HepG2 (cell line): ENCODE data around the gene DLX1. TPM values are rescaled to one million over a fixed set of nuclear protein-coding genes. Genes with fewer than 3 reads are reported as not detected.

Experiments used
- ARID4A ChIP-seq: sonication (generic); formaldehyde crosslinking; IDR thresholded peaks from 2 replicates; pipeline ENCODE4 v1.5.0; 2020; ENCODE audit warnings: mild to moderate bottlenecking, missing genetic modification reagents, borderline replicate concordance
- FOSL2 ChIP-seq: sonication (generic); formaldehyde crosslinking; IDR thresholded peaks from 2 replicates; pipeline ENCODE4 v1.4.0; 2020; ENCODE audit warnings: missing genetic modification reagents
- GATA4 ChIP-seq: sonication (generic); IDR thresholded peaks from 2 replicates; pipeline ENCODE4 v1.6.1; 2016; ENCODE audit warnings: antibody characterized with exemption, low read depth, borderline replicate concordance
- HBP1 ChIP-seq: IDR thresholded peaks from 2 replicates; pipeline ENCODE4 v1.6.1; 2016; ENCODE audit warnings: low read depth, control low read depth
- HNRNPL ChIP-seq: fragments of 200-400 bp; formaldehyde crosslinking; IDR thresholded peaks from 2 replicates; pipeline ENCODE4 v1.6.1; 2017; ENCODE audit warnings: mild to moderate bottlenecking, low read depth, low read length
- RCOR2 ChIP-seq: IDR thresholded peaks from 2 replicates; pipeline ENCODE4 v1.6.1; 2016; ENCODE audit warnings: missing biosample characterization, missing genetic modification reagents
- SALL1 ChIP-seq: sonication (generic); formaldehyde crosslinking; IDR thresholded peaks from 2 replicates; pipeline ENCODE4 v1.8.0; 2022; ENCODE audit warnings: mild to moderate bottlenecking, missing genetic modification reagents
- SRY ChIP-seq: sonication (generic); formaldehyde crosslinking; IDR thresholded peaks from 2 replicates; pipeline ENCODE4 v1.8.0; 2022; ENCODE audit warnings: mild to moderate bottlenecking, missing genetic modification reagents
- ZBTB8A ChIP-seq: sonication (generic); formaldehyde crosslinking; IDR thresholded peaks from 2 replicates; pipeline ENCODE4 v1.4.0; 2020; ENCODE audit warnings: mild to moderate bottlenecking, low read depth, missing genetic modification reagents, borderline replicate concordance
- ZNF180 ChIP-seq: sonication (generic); formaldehyde crosslinking; IDR thresholded peaks from 2 replicates; pipeline ENCODE4 v1.4.0; 2020; ENCODE audit warnings: low read depth, missing genetic modification reagents, borderline replicate concordance
- ZNF253 ChIP-seq: sonication (generic); formaldehyde crosslinking; IDR thresholded peaks from 2 replicates; pipeline ENCODE4 v1.8.0; 2022; ENCODE audit warnings: mild to moderate bottlenecking, missing genetic modification reagents, borderline replicate concordance
- ZNF274 ChIP-seq: sonication (generic); formaldehyde crosslinking; IDR thresholded peaks from 2 replicates; pipeline ENCODE4 v1.5.1; 2020; ENCODE audit warnings: mild to moderate bottlenecking, missing genetic modification reagents
- ZNF441 ChIP-seq: sonication (generic); formaldehyde crosslinking; IDR thresholded peaks from 2 replicates; pipeline ENCODE4 v1.7.0; 2021; ENCODE audit warnings: missing genetic modification reagents, borderline replicate concordance
- ZNF615 ChIP-seq: sonication (generic); formaldehyde crosslinking; IDR thresholded peaks from 2 replicates; pipeline ENCODE4 v1.5.0; 2020; ENCODE audit warnings: mild to moderate bottlenecking, missing genetic modification reagents, borderline replicate concordance
- ZNF782 ChIP-seq: sonication (generic); formaldehyde crosslinking; IDR thresholded peaks from 2 replicates; pipeline ENCODE4 v1.4.0; 2020; ENCODE audit warnings: missing genetic modification reagents, mild to moderate bottlenecking, borderline replicate concordance
- polyA plus RNA-seq, 8 experiments: library from polyadenylated mRNA; depleted of rRNA in 3 of 8; stranded (reverse) in 7 of 8; unstranded in 1 of 8; fragments of >200 nt; fragmentation: Illumina TruSeq in 4 of 8; extraction: Trizol in 4 of 8; gene quantifications; 2 replicates each; pipeline versions ENCODE4 v1.2.1 to v1.2.3, GENCODE V29; 2011 to 2016; ENCODE audit warnings: low read depth in 4 of 8, missing spikeins in 1 of 8, mixed read lengths in 1 of 8; ENCODE audit not compliant: insufficient read depth in 1 of 8
- total RNA-seq, 5 experiments: library from RNA; depleted of rRNA; stranded (reverse); fragments of >200 nt; fragmentation: Illumina TruSeq; extraction: Trizol; gene quantifications; 2 replicates each; pipeline ENCODE4 v1.2.3, GENCODE V29; 2016; ENCODE audit warnings: low read depth in 1 of 5
- TF ChIP-seq, protein P1 (sequence below): sonication (generic); formaldehyde crosslinking; IDR thresholded peaks from 2 replicates; pipeline ENCODE4 v1.4.0; 2020; ENCODE audit warnings: missing genetic modification reagents

The DLX1 gene
- total and polyA plus RNA-seq, 2 of the 13 experiments (the other 11 are each of a cell fraction or from before 2014, with no cell fraction given) = 0.18 to 0.86 TPM

DNA sequence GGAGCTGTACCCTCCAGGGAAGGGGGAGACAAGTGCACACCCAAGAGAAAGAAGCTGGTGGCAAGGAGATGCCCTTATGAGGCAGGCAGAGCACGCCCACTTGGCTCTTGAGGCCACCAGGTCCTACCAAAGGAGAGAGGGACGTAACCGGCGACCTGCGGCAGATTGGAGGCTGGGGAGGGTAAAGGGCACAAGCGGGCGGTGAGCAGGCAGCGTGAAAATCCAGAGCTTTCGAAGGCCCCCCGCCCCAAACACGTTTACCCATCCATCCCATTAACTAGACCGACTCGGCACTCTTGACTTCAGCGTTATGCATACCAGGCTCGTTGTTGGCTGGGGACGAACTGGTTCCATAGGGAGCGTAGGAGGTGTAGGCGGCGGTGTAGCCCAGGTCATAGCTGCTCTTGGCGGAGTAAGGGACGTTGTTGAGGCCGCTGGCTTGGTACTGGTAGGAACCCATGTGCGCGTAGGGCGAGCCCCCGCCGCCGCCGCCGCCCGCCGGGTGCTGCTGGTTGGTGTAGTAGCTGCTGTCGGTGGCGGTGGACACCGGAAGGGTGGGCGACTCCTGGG, 16.6 kb downstream of the DLX1 start (continued):
- TF ChIP-seq ARID4A (CRISPR knock-in tag) = no peak; the same call in none of the 2 replicates
- no peak for TF ChIP-seq RCOR2 (CRISPR knock-in tag)
- 0 out of 2 replicates have a peak, but pooled peaks have one; percentile 3 for TF ChIP-seq HNRNPL
- TF ChIP-seq, protein P1, sequence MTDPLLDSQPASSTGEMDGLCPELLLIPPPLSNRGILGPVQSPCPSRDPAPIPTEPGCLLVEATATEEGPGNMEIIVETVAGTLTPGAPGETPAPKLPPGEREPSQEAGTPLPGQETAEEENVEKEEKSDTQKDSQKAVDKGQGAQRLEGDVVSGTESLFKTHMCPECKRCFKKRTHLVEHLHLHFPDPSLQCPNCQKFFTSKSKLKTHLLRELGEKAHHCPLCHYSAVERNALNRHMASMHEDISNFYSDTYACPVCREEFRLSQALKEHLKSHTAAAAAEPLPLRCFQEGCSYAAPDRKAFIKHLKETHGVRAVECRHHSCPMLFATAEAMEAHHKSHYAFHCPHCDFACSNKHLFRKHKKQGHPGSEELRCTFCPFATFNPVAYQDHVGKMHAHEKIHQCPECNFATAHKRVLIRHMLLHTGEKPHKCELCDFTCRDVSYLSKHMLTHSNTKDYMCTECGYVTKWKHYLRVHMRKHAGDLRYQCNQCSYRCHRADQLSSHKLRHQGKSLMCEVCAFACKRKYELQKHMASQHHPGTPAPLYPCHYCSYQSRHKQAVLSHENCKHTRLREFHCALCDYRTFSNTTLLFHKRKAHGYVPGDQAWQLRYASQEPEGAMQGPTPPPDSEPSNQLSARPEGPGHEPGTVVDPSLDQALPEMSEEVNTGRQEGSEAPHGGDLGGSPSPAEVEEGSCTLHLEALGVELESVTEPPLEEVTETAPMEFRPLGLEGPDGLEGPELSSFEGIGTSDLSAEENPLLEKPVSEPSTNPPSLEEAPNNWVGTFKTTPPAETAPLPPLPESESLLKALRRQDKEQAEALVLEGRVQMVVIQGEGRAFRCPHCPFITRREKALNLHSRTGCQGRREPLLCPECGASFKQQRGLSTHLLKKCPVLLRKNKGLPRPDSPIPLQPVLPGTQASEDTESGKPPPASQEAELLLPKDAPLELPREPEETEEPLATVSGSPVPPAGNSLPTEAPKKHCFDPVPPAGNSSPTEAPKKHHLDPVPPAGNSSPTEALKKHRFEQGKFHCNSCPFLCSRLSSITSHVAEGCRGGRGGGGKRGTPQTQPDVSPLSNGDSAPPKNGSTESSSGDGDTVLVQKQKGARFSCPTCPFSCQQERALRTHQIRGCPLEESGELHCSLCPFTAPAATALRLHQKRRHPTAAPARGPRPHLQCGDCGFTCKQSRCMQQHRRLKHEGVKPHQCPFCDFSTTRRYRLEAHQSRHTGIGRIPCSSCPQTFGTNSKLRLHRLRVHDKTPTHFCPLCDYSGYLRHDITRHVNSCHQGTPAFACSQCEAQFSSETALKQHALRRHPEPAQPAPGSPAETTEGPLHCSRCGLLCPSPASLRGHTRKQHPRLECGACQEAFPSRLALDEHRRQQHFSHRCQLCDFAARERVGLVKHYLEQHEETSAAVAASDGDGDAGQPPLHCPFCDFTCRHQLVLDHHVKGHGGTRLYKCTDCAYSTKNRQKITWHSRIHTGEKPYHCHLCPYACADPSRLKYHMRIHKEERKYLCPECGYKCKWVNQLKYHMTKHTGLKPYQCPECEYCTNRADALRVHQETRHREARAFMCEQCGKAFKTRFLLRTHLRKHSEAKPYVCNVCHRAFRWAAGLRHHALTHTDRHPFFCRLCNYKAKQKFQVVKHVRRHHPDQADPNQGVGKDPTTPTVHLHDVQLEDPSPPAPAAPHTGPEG (CRISPR knock-in tag) = 0 out of 2 replicates have a peak, but pooled peaks have one; percentile 65
- peak; percentile 1; the same call in 1 of the 2 replicates for TF ChIP-seq FOSL2 (CRISPR knock-in tag)
- 0 out of 2 replicates have a peak, but pooled peaks have one; percentile 20 for TF ChIP-seq ZNF782 (CRISPR knock-in tag)
- no peak for TF ChIP-seq ZNF180 (CRISPR knock-in tag)
- TF ChIP-seq ZBTB8A (CRISPR knock-in tag) = no peak
- peak; percentile 24; the same call in 1 of the 2 replicates for TF ChIP-seq ZNF253 (CRISPR knock-in tag)
- peak; percentile 46; the same call in 1 of the 2 replicates for TF ChIP-seq ZNF441
- no peak for TF ChIP-seq GATA4
- TF ChIP-seq SALL1 (CRISPR knock-in tag) = peak; percentile 33; the same call in 1 of the 2 replicates
- TF ChIP-seq ZNF615 (CRISPR knock-in tag) = peak; percentile 75; the same call in 1 of the 2 replicates
- TF ChIP-seq ZNF274 = peak; percentile 47; the same call in 1 of the 2 replicates
- TF ChIP-seq HBP1 (CRISPR knock-in tag) = 0 out of 2 replicates have a peak, but pooled peaks have one; percentile 33
- TF ChIP-seq SRY (CRISPR knock-in tag) = peak; percentile 67
